HS-5 (cell line): ENCODE measurements around the gene ZGPAT.
"Not testable (repeated sequence)": the region's sequence is repeated elsewhere in the genome, so short reads cannot be mapped to it uniquely, and the experiment has no call there.

Experiments used
- DNase-seq: peaks from one replicate; pipeline ENCODE4 v3.0.0-alpha.2; 2012; ENCODE audit warnings: low read depth

The ZGPAT gene

DNA sequence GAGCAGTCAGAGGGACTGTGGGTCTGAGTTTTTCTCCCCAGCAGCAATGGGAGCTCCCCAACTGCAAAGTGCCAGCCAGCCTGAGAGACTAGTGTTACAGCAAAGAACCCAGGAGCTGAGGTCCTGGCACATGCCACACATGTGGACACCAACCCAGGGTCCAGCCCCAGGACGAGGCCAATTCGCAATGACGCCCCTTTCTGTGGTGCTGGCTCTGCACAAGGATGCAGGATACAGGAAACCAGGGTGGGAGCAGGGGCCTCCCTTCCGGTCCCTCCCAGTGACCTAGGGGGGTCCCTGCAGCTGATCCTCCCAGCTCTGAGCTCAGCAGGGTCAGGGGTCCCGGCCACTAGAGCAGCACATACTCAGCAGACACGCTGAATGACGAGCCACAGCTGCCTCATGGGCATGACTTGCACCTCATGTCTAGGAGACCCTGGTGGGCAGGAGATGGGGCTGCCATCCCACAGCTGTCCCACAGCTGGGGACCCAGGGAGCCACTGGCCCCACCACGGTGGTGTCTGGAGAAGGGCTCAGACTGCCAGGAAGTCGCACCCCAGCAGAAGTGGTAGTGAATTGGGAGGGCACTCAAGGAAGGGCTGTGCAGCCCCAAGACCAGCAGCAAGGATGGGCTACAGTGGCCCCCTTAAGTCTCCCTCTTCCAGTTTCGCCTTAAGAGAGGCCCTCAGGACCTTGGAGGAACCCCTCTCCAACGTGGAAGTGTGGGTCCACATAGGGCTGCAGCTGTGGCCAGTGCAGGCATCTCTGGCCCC is 3.7 kb upstream of the ZGPAT start:
- no peak for DNase-seq

DNA sequence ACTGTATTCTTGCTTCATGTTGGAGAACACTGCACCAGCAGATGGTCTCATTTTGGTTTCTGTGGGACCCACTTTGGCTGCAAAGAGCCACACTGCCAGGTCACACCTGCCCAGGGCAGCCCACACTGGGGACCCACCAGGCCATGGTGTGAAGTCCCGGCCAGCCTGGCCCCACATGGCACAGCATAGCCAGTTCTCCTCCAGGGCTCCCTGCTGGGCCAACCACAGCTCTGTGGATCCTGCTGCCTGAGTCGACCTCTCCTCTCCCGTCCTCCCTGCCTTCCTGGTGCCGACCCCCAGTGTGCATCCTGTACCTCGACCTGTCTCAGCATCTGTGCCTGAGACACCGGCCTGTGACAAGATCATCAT is 3.1 kb upstream of the ZGPAT start:
- DNase-seq: no peak

DNA sequence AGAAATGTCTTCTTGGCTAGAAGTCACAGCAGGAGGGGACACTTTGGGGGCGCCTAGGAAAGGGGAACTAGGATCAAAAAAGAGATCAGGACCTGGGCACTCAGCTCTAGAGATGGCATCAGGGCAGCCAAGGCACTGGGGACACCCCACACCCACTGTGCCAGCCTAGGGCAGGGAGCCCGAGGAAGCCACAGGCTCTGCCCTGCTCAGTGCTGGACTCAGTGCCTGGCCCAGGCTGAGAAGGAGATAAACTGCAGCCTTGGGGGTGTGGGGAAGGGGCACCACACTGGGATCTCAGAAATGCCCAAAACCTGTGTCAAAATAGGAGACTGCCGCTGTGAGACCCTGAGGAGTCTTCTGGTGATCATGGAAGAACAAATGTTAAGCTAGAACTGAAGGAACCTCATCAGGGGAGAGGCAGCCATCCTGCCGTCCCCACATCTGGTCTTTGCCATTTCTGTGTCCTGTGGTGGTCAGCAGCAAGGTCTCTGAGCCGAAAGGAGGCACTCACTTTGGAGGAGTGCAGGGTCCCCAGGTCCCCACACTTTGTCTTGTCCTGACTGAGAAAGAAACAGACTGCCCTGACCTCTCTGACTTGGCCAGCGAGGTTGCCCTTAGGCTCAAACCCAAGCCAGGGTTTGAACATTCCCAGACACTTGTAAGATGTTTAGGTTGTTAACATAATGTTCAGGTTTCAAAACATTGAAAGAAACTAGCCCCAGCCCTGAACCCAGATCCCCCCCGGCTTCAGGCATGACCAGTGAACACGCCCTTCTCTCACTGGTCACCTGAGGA is 2.4 kb upstream of the ZGPAT start:
- no peak for DNase-seq

DNA sequence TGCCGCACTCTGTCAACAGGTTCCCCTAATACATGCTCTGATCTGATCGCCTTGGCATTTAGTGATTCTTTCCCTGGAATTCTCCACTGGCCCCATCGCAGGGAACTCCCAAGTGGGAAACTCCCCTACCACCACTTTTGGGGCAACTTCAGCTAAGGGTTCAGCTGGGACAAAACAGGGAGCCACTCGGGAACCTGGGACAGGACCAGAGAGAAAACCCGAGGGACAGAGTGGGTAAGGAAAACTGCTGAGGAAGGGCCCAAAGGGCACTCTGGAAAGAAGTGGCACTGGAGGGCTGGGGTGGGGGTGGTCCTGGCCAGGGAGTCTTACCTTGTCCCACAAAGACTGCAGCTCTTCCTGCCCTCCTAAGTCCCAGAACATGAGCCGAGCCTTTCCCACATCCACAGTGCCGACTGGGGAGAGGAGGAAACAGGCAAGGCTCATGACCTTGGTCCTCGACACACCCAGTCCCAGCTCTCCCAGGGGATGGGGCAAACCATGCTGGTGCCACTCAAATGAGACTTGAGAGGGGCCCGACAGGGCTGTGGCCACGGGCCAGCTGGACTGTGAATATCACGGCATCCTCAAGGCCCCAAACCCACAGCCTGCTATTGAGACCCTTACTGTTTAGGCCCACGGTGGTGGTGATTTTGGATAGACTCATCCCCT is 1.7 kb upstream of the ZGPAT start:
- DNase-seq: no peak

DNA sequence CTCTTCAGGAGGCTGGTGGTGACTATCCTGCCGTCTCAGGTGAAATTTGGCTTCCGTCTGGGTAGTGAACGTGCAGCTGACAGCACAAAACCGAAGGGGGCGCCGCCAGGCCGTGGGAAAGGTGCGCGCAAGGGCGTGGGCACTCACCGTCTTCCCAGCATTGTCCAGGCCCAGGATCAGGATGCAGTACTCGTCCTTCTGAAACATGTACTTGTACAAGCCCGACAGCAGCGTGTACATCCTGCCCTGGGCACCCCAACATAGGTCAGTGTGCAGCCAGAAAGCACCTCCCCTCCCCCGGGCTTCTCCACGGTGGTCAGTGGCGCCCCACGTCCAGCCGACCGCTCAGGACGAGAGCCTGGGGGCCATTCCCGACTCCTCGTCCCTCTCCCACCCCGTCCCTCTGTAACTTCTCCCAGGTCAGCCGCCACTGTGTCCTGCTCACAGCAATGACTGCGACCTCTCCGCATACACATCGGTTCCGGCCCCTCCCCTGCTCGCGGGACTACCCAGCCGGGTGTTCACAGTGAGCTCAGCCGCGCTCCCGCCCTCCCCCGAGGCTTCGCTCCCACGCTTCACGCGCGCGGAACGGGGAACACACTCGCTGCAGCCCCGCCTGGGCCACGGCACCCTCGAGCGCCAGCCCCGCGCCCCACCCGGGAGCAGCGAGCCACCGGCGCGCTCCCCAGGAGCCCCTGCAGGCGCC is 834 bp upstream of the ZGPAT start:
- DNase-seq: no peak

DNA sequence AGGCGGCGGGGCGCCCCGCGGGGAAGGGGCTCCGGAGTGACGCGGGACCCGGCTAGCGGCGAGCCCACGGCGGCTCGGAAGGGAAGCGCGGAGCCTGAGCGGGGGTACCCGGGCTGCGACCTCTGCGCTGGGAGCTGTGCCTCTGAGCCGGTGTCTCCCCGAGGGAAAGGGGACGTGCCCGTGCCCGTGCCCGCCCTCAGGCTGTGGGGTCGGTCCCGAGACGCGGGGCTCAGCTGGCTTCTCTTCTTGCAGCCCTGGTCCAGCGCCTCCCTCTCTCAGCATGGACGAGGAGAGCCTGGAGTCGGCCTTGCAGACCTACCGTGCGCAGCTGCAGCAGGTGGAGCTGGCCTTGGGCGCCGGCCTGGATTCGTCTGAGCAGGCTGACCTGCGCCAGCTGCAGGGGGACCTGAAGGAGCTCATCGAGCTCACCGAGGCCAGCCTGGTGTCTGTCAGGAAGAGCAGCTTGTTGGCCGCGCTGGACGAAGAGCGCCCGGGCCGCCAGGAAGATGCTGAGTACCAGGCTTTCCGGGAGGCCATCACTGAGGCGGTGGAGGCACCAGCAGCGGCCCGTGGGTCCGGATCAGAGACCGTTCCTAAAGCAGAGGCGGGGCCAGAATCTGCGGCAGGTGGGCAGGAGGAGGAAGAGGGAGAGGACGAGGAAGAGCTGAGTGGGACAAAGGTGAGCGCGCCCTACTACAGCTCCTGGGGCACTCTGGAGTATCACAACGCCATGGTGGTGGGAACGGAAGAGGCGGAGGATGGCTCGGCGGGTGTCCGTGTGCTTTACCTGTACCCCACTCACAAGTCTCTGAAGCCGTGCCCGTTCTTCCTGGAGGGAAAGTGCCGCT is 686 bp downstream of the ZGPAT start:
- DNase-seq: no peak

DNA sequence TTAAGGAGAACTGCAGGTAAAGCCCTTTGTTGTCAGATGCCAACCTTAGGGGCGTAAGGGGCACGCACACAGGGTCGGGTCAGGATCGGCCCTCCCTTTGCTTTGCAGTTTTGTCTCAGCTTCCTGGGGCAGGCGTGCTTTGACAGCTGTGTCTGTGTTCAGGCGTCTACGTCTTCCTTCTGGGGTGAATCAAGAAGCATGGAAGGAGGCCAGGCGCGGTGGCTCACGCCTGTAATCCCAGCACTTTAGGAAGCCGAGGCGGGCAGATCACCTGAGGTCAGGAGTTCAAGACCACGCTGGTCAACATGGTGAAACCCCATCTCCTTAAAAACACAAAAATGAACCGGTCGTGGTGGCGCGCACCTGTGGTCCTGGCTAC is 1.3 kb downstream of the ZGPAT start:
- no peak for DNase-seq

DNA sequence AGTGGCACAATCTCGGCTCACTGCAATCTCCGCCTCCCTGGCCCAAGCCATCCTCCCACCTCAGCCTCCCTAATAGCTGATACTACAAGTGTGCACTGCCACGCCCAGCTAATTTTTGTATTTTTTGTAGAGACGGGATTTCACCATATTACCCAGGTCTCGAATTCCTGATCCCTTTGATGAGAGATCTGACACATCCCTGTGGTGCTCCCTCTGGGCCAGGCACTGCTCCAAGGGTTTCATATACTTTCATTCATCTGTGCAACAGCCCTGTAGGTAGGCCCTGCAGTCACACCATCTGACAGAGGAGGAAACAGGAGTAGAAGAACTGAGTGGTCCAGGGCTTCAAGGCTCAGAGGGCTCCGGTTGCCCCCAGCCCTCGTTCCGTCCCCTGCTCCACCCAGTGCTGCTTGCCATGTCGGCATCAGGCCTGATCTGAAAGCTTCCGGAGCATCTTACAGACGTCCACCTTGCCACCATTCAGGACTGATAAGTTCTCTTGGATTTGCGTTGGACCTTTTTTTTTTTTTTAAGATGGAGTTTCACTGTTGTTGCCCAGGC is 3.3 kb downstream of the ZGPAT start:
- DNase-seq: no peak

DNA sequence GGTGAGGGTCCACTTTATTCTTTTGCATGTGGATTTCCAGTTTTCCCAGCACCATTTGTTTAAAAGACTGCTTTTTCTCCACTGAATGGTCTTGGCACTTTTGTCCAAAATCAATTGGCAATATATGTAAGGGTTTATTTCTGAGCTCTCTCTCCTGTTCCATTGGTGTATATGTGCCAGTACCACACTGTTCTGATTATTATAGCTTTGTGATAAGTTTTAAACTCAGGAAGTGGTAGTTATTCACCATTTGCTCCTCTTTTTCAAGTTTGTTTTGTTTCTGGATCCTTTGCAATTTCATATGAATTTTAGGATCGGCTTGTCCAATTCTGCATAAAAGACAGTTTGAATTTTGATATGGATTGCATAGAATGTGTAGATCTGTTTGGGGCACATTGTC is 4.4 kb downstream of the ZGPAT start:
- DNase-seq: no peak

DNA sequence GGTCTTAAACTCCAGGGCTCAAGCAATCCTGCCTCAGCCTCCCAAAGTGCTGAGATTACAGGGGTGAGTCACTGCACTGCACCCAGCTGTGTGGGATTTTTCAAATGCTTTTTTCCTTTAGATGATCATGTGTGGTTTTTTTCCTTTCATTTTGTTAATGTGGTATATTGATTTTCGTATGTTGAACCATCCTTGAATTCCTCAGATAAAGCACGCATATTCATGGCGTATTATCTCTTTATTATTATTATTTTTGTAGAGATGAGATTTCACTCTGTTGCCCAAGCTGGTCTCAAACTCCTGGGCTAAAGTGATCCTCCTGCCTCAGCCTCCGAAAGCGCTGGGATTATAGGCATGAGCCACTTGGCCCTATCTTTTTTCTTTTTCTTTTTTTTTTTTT is 7.0 kb downstream of the ZGPAT start:
- no peak for DNase-seq

DNA sequence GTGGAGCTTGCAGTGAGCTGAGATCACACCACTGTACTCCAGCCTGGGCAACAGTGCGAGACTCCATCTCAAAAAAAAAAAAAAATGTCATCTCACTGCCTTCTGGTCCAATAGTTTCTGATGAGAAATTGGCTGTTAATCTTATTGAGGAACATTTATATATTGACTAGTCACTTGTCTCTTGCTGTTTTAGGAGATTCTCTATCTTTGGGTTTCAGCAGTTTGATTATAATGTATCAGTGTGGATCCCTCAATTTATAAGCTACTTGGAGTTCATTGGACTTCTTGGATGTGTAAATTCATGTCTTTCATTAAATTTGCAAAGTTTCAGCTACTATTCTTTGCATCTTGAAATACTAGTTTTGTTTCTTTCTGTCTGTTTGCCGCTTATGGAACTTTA is 11.2 kb downstream of the ZGPAT start:
- no peak for DNase-seq

DNA sequence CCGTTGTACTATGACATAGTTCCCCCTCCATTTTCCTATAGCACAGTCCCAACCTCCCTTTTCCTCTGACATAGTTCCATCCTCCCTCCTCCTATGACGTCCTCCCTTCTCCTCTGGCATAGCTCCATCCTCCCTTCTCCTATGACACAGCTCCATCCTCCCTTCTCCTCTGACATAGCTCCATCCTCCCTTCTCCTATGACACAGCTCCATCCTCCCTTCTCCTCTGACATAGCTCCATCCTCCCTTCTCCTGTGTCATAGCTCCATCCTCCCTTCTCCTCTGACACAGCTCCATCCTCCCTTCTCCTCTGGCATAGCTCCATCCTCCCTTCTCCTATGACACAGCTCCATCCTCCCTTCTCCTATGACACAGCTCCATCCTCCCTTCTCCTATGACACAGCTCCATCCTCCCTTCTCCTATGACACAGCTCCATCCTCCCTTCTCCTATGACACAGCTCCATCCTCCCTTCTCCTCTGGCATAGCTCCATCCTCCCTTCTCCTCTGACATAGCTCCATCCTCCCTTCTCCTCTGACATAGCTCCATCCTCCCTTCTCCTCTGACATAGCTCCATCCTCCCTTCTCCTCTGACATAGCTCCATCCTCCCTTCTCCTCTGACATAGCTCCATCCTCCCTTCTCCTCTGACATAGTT is 15.3 kb downstream of the ZGPAT start:
- not testable (repeated sequence) for DNase-seq

DNA sequence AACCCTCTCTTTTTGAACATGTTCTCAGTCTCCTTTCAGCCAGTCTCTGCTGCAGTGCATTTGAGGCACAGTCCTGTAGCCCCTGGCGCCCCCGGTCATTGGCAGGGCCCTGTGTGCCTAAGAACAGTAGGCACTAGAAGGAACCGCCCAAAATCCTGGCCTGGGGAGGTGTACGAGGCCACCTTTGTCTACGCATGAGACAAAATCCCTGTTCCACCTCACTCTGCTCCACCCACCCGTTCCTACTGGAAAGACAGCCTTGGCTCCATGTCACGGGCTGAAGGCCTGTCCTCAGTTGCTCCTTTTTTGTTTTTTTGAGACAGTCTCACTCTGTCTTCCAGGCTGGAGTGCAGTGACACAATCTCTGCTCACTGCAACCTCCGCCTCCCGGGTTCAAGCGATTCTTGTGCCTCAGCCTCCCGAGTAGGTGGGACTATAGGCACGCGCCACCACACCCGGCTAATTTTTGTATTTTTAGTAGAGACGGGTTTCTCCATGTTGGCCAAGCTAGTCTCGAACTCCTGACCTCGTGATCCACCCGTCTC is 22.4 kb downstream of the ZGPAT start:
- DNase-seq: not testable (repeated sequence)

DNA sequence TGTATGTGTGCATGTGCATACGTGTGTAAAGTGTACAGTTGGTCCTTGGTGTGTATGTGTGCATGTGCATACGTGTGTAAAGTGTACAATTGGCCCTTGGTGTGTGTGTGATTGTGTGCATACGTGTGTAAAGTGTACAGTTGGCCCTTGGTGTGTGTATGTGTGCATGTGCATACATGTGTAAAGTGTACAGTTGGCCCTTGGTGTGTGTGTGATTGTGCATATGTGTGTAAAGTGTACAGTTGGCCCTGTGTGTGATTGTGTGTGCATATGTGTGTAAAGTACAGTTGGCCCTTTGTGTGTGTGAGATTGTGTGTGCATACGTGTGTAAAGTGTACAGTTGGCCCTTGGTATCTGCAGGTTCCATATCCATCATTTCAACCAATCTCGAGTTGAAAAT is 23.6 kb downstream of the ZGPAT start:
- DNase-seq: no peak

DNA sequence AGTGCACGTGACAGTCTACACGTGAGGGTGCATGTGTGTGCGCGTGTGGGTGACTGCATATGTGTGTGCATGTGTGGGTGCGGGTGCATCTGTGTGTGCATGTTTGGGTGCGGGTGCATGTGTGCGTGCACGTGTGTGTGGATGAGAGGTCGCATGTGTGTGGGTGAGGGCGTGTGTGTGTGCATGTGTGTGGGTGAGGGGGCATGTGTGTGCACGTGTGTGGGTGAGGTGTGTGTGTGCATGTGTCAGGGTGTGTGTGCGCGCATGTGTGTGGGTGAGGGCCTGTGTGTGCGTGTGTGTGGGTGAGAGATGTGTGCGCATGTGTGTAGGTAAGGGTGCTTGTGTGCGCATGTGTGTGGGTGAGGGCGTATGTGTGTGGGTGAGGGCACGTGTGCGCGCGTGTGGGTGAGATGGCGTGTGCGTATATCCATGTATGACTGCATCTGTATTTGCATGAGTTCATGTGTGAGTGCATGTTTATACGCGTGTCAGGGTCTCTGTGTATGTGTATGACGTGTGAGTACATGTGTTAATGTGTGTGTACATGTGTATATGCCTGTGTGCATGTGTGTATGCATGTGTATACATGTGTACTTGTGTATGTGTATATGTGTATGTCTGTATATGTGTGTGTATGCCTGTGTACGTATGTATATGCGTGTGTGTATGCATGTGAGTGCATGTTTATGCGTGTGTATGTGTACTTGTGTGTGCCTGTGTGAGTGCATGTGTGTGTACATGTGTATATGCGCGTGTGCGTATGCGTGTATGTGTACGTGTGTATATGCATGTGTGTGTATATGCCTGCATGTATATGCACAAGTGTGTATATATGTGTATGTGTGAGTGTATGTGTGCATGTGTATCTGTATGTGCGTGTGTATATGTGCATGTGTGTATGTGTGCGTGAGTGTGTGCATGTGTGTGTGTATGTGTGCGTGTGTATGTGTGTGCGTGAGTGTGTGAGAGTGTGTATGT is 24.6 kb downstream of the ZGPAT start:
- DNase-seq: no peak

DNA sequence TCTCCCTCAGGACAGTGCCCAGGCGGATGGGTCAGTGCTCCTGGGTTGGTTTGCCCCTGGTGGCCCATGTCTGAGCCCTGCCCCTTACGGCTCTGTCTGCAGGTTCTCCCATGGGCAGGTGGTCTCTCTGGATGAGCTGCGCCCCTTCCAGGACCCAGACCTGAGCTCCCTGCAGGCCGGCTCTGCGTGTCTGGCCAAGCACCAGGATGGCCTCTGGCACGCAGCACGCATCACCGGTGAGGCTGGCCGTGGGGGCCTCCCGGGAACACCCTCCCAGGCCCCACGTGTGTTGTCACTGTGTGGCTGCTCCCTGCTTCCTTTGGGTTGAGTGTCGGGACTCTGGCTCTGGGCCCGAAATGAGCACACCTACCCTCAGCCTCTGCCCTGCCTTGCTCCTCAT is 25.3 kb downstream of the ZGPAT start:
- DNase-seq: no peak

DNA sequence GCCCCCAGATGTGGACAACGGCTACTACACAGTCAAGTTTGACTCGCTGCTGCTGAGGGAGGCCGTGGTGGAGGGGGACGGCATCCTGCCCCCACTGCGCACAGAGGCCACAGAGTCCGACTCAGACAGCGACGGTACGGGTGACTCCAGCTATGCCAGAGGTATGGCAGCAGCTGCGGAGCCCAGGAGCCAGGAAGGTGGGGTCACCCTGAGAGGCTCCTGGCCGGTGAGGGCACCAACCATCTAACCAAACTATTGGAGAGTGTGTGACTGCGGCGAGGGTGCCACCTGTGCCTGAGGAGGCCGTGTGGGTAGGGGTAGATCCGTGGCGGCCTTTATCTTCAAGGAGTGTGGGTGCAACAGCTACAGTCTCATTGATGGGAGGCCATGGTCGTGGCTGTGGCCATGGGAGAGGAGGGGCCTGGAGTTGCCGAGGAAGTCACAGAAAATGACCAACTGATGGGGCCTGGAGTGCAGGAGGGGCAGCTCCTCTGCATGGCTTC is 25.8 kb downstream of the ZGPAT start:
- DNase-seq: no peak

DNA sequence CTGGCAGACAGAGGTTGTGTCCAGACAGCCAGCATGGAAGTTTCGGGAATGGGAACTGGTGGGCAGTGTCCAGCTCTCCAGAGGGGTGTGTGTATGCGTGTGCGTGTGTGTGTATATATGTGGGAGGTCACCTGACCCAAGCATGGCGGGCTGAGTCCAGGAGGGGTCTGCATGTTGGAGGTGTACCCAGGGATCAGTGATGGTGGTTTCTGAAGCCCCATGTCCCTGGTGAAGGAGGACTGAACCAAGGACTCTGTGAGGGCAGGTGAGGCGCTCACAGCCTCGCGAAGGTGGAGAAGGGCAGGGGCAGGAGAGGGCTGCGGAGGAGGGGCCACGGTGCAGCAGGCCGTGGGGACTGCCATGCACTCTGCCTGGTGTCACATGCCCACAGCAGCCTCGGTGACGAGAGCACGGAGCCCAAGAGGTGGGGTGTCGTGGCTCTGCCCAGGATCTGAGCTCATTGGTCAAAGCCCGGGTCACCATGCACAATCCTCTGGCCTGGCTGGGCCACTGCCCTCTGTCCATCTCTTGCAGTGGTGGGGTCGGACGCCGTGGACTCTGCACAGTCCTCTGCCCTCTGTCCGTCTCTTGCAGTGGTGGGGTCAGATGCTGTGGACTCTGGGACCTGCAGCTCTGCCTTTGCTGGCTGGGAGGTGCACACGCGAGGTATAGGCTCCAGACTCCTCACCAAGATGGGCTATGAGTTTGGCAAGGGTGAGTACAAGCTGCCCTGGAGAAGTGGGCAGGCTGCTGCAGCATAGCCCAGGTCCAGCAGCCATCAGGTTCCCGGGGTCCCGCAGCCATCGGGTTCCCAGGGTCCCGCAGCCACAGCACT is 26.5 kb downstream of the ZGPAT start:
- DNase-seq: no peak
